ENCODE measurements around the gene PSME3.

- TF ChIP-seq SRSF3 (IDR thresholded peaks at IDR 0.05; ENCODE audit: insufficient read depth, low read length): no peak
- TF ChIP-seq HMG20A (CRISPR knock-in tag; conservative IDR thresholded peaks at IDR 0.05): no peak
- TF ChIP-seq NFYB (IDR thresholded peaks at IDR 0.05; ENCODE audit: extremely low read depth, insufficient read length): no peak
- no peak for TF ChIP-seq ZNF174 (CRISPR knock-in tag; IDR thresholded peaks at IDR 0.05)
- no peak for TF ChIP-seq USF1 (CRISPR knock-in tag; IDR thresholded peaks at IDR 0.05)
- no peak for TF ChIP-seq CUX1 (CRISPR knock-in tag; IDR thresholded peaks at IDR 0.05)
- TF ChIP-seq GATA2 (CRISPR knock-in tag; IDR thresholded peaks at IDR 0.05): no peak
- no peak for TF ChIP-seq FOXP4 (CRISPR knock-in tag; IDR thresholded peaks at IDR 0.05; ENCODE audit: borderline replicate concordance)
- no peak for TF ChIP-seq CBX8 (IDR thresholded peaks at IDR 0.05; ENCODE audit: borderline replicate concordance, extremely low read depth, low read depth, low read length, poor library complexity, severe bottlenecking)
- no peak for TF ChIP-seq PATZ1 (CRISPR knock-in tag; IDR thresholded peaks at IDR 0.05; ENCODE audit: borderline replicate concordance)
- TF ChIP-seq CEBPB (tag; IDR thresholded peaks at IDR 0.05): no peak
- no peak for TF ChIP-seq ZBTB8A (IDR thresholded peaks at IDR 0.05; ENCODE audit: partially characterized antibody)
- no peak for TF ChIP-seq SP2 (IDR thresholded peaks at IDR 0.05; ENCODE audit: extremely low read depth, low read depth, low read length, poor library complexity, severe bottlenecking)
Observed at GRCh38 chr17:42798383-42799380, 34.5 kb upstream of the PSME3 start, which contains the start of the genes CNTD1 and COA3.

Measured in K562 (cell line).